Upper lobe of left lung (tissue), 4 donors: ENCODE data around the gene TRIP13.
"Not testable (repeated sequence)": the region's sequence is repeated elsewhere in the genome, so short reads cannot be mapped to it uniquely, and the experiment has no call there.

Source experiments
- EP300 ChIP-seq, 4 donors: sonication (generic); formaldehyde crosslinking; IDR thresholded peaks; one replicate each; pipeline ENCODE4 v1.5.1; 2017; ENCODE audit warnings: antibody characterized with exemption in 4 of 4, control low read depth in 2 of 4
- POLR2A ChIP-seq, 4 donors: fragments of 450-650 bp; IDR thresholded peaks; one replicate each; pipeline ENCODE4 v1.5.1; 2016 to 2017; ENCODE audit warnings: antibody characterized with exemption in 4 of 4, mild to moderate bottlenecking in 2 of 4
- POLR2AphosphoS5 ChIP-seq, 2 donors: sonication (generic); formaldehyde crosslinking; IDR thresholded peaks; one replicate each; pipeline ENCODE4 v1.5.1; 2017; ENCODE audit warnings: antibody characterized with exemption in 2 of 2
- TF ChIP-seq, protein P1 (sequence below), 6 experiments: fragments of 450-650 bp in 4 of 6; fragments of 200-600 bp in 2 of 6; sonication (generic) in 2 of 6; IDR thresholded peaks; one replicate each; pipeline ENCODE4 v1.5.1; 2016 to 2019; ENCODE audit warnings: antibody characterized with exemption in 6 of 6

GRCh38 chr5:843926-844325, 48.8 kb upstream of the TRIP13 start:
- TF ChIP-seq, protein P1, sequence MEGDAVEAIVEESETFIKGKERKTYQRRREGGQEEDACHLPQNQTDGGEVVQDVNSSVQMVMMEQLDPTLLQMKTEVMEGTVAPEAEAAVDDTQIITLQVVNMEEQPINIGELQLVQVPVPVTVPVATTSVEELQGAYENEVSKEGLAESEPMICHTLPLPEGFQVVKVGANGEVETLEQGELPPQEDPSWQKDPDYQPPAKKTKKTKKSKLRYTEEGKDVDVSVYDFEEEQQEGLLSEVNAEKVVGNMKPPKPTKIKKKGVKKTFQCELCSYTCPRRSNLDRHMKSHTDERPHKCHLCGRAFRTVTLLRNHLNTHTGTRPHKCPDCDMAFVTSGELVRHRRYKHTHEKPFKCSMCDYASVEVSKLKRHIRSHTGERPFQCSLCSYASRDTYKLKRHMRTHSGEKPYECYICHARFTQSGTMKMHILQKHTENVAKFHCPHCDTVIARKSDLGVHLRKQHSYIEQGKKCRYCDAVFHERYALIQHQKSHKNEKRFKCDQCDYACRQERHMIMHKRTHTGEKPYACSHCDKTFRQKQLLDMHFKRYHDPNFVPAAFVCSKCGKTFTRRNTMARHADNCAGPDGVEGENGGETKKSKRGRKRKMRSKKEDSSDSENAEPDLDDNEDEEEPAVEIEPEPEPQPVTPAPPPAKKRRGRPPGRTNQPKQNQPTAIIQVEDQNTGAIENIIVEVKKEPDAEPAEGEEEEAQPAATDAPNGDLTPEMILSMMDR (IDR thresholded peaks at IDR 0.05) = not testable (repeated sequence)
- not testable (repeated sequence) for TF ChIP-seq POLR2AphosphoS5, EP300, POLR2A (IDR thresholded peaks at IDR 0.05)
